ENCODE results near the gene NEK9.

The NEK9 gene

DNA sequence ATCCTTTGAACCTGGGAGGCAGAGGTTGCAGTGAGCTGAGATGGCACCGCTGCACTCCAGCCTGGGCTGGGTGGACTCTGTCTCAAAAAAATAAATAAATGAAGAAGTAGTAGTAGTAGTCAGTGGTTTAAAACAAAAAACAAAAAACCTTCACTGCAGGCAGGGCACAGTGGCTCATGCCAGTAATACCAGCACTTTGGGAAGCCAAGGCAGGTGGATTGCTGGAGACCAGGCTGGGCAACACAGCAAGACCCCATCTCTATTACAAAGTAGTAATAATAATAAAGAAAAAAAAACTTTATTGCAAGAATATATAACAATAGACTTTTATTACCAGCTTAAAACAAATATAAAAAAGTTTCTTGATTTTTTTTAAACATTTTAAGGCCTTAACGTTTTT is 13.8 kb upstream of the NEK9 start:
- TF ChIP-seq EZH2phosphoT487 (conservative IDR thresholded peaks at IDR 0.05; ENCODE audit: low read length) (no peak), CTCF (IDR thresholded peaks at IDR 0.05; ENCODE audit: insufficient read depth, low read length, poor library complexity, severe bottlenecking) (no peak)
- H3F3A ChIP-seq (ENCODE audit: insufficient read depth), result peaks cover 6% of the 10 kb centered on the region
- no peak overlapping the region for H3K27ac ChIP-seq (ENCODE audit: low read depth, low read length)
- no peaks in the 10 kb centered on the region for H3K27me3 ChIP-seq (ENCODE audit: low read length)
- no peak overlapping the region for H3K9ac ChIP-seq (ENCODE audit: low read length)
- no peaks in the 10 kb centered on the region for H3K36me3 ChIP-seq (ENCODE audit: low read length)
- no peaks in the 10 kb centered on the region for H3K9me2 ChIP-seq (replicated peaks; ENCODE audit: insufficient read depth, low read length)
- no peaks in the 10 kb centered on the region for H3K9me3 ChIP-seq (ENCODE audit: insufficient read depth, low read length)
- no peak overlapping the region for H2AFZ ChIP-seq (ENCODE audit: low read depth, low read length, severe bottlenecking)
- H4K20me1 ChIP-seq (ENCODE audit: low read depth, low read length), result peaks cover 3% of the 10 kb centered on the region; the same call in 1 of the 2 replicates
- H3K4me2 ChIP-seq (ENCODE audit: low read depth, low read length, poor library complexity, severe bottlenecking), result no peak overlapping the region
- H3K79me2 ChIP-seq (ENCODE audit: insufficient read depth, low read length), result peaks cover 11% of the 10 kb centered on the region; the same call in 1 of the 2 replicates
- no peak overlapping the region for H3K4me3 ChIP-seq (ENCODE audit: insufficient read depth, low read length, poor library complexity, severe bottlenecking)

DNA sequence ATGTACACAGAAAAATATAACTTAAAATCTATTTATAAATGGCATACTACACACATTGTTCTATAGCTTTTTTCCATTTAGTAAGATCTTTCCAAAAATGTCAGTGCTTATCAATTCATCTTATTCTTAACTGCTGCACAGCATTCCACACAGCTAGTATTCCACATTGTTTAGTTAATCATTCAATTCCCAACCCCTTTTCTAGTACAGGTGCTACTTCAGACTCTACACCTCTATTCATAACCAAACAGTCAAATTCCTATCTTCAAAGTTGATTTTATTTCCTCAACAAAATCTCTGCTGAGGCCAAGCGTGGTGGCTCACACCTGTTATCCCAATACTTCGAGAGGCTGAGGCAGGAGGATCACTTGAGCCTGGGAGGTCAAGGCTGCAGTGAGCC is 12.3 kb upstream of the NEK9 start:
- Histone ChIP-seq H3K27ac (ENCODE audit: low read depth, low read length) (peak overlapping the region; percentile 28; the same call in 1 of the 2 replicates), H2AFZ (ENCODE audit: low read depth, low read length, severe bottlenecking) (no peak overlapping the region), H3K9me2 (replicated peaks; ENCODE audit: insufficient read depth, low read length) (no peaks in the 10 kb centered on the region), H3K36me3 (ENCODE audit: low read length) (0 out of 2 replicates have a peak, but pooled peaks cover 7% of the 10 kb centered on the region), H3F3A (ENCODE audit: insufficient read depth) (peaks cover 6% of the 10 kb centered on the region), H3K79me2 (ENCODE audit: insufficient read depth, low read length) (peaks cover 11% of the 10 kb centered on the region; the same call in 1 of the 2 replicates), H3K9me3 (ENCODE audit: insufficient read depth, low read length) (no peaks in the 10 kb centered on the region), H3K4me3 (ENCODE audit: insufficient read depth, low read length, poor library complexity, severe bottlenecking) (no peak overlapping the region), H3K9ac (ENCODE audit: low read length) (no peak overlapping the region), H3K27me3 (ENCODE audit: low read length) (no peaks in the 10 kb centered on the region), H4K20me1 (ENCODE audit: low read depth, low read length) (peaks cover 3% of the 10 kb centered on the region; the same call in 1 of the 2 replicates), H3K4me2 (ENCODE audit: low read depth, low read length, poor library complexity, severe bottlenecking) (peak overlapping the region; percentile 48)
- TF ChIP-seq EZH2phosphoT487 (conservative IDR thresholded peaks at IDR 0.05; ENCODE audit: low read length) (no peak), CTCF (IDR thresholded peaks at IDR 0.05; ENCODE audit: insufficient read depth, low read length, poor library complexity, severe bottlenecking) (no peak)

GRCh38 chr14:75138492-75138891 is 11.6 kb upstream of the NEK9 start:
- H3K4me2 ChIP-seq (ENCODE audit: low read depth, low read length, poor library complexity, severe bottlenecking), result peak overlapping the region; percentile 48

More at GRCh38 chr14:75138492-75138891, 11.6 kb upstream of the NEK9 start:
- H3K4me3 ChIP-seq (ENCODE audit: insufficient read depth, low read length, poor library complexity, severe bottlenecking), result no peak overlapping the region
- no peaks in the 10 kb centered on the region for H3K9me3 ChIP-seq (ENCODE audit: insufficient read depth, low read length)
- H4K20me1 ChIP-seq (ENCODE audit: low read depth, low read length), result peaks cover 3% of the 10 kb centered on the region; the same call in 1 of the 2 replicates
- no peaks in the 10 kb centered on the region for H3K9me2 ChIP-seq (replicated peaks; ENCODE audit: insufficient read depth, low read length)
- H3K79me2 ChIP-seq (ENCODE audit: insufficient read depth, low read length), result peaks cover 11% of the 10 kb centered on the region; the same call in 1 of the 2 replicates
- TF ChIP-seq CTCF (IDR thresholded peaks at IDR 0.05; ENCODE audit: insufficient read depth, low read length, poor library complexity, severe bottlenecking), result no peak
- no peak for TF ChIP-seq EZH2phosphoT487 (conservative IDR thresholded peaks at IDR 0.05; ENCODE audit: low read length)
- no peaks in the 10 kb centered on the region for H3K27me3 ChIP-seq (ENCODE audit: low read length)
- peak overlapping the region; percentile 31; the same call in 1 of the 2 replicates for H3K27ac ChIP-seq (ENCODE audit: low read depth, low read length)
- H3K36me3 ChIP-seq (ENCODE audit: low read length), result peaks cover 12% of the 10 kb centered on the region; the same call in 1 of the 2 replicates
- no peak overlapping the region for H2AFZ ChIP-seq (ENCODE audit: low read depth, low read length, severe bottlenecking)
- no peak overlapping the region for H3K9ac ChIP-seq (ENCODE audit: low read length)
- peaks cover 6% of the 10 kb centered on the region for H3F3A ChIP-seq (ENCODE audit: insufficient read depth)

Measured in SU-DHL-6 (cell line).